ENCODE results near the gene VLDLR. TPM values are rescaled to one million over a fixed set of nuclear protein-coding genes. Genes with fewer than 3 reads are reported as not detected.

The VLDLR gene
- total RNA-seq, 1 donor = 0.31 TPM

- Histone ChIP-seq H3K4me3 (ENCODE audit: low read length) (no peak overlapping the region), H3K4me1 (ENCODE audit: insufficient read depth, low read length) (no peaks in the 10 kb centered on the region), H3K9me3 (ENCODE audit: low read depth, low read length) (no peaks in the 10 kb centered on the region), H3K27me3 (ENCODE audit: insufficient read depth, low read length) (peaks cover 3% of the 10 kb centered on the region)
Measured at GRCh38 chr9:2634153-2634552, 12.6 kb downstream of the VLDLR start.

DNA sequence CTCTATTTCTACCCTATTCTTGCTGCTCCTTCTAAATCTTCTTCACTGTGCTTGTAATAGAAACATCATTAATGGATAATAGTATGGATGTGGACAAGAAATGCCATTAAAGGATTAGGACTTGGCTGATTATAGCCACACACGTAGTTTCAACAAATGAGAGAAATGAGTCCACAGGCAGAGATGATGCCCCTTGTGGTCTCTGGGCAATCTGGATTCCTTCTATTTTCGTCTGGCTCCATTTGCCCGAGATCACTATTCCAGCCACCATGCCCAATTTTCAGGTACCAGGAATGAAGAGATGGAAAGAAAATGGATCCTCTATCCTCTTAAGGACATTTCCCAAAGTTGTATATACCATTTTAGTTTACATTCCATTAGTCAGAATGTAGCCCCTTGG lies 13.2 kb downstream of the VLDLR start:
- no peaks in the 10 kb centered on the region for H3K4me1 ChIP-seq (ENCODE audit: insufficient read depth, low read length)
- H3K9me3 ChIP-seq (ENCODE audit: low read depth, low read length) = no peaks in the 10 kb centered on the region
- H3K27me3 ChIP-seq (ENCODE audit: insufficient read depth, low read length) = peaks cover 3% of the 10 kb centered on the region

DNA sequence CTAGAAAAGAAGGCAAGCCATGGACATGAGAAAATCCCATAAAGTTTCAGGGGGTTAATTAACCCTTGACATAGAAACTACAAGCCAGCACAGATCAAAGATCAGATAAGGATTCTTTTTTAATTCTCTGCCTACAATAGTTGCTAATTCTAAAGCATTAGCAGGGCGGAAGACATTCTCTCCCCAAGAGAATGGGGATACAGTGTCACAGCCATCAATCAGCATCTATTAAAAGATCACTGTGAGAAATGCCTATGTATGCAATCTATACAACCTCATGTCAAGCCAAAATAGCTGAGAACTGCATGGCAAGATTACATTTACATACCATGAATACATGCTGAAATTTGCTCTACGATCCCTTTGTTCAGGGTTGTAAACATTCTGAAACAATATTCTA lies 14.3 kb downstream of the VLDLR start:
- Histone ChIP-seq H3K4me1 (ENCODE audit: insufficient read depth, low read length) (no peaks in the 10 kb centered on the region), H3K27me3 (ENCODE audit: insufficient read depth, low read length) (peaks cover 3% of the 10 kb centered on the region), H3K9me3 (ENCODE audit: low read depth, low read length) (no peaks in the 10 kb centered on the region), H3K4me3 (ENCODE audit: low read length) (no peak overlapping the region)

More for the DNA sequence above, 13.2 kb downstream of the VLDLR start:
- H3K4me3 ChIP-seq (ENCODE audit: low read length) = no peak overlapping the region

DNA sequence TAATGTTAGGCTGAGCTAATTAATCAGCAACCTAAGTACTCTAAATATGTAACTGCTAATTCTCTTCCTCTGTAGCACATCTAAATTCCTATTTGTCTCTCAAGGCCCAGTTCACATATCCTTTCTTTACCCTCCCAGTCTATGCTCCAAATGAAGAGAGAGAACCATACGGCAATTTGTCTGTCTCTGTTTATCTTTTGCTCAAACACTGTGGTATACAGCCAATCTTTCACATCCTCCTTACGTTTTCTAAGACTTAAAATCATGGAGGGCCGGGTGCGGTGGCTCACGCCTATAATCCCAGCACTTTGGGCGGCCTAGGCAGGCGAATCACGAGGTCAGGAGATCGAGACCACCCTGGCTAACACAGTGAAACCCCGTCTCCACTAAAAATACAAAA lies 15.8 kb downstream of the VLDLR start:
- Histone ChIP-seq H3K4me3 (ENCODE audit: low read length) (no peak overlapping the region), H3K9me3 (ENCODE audit: low read depth, low read length) (no peaks in the 10 kb centered on the region), H3K4me1 (ENCODE audit: insufficient read depth, low read length) (no peaks in the 10 kb centered on the region), H3K27me3 (ENCODE audit: insufficient read depth, low read length) (peaks cover 3% of the 10 kb centered on the region)

GRCh38 chr9:2638871-2639673 lies 17.5 kb downstream of the VLDLR start:
- Histone ChIP-seq H3K4me3 (ENCODE audit: low read length) (no peak overlapping the region), H3K9me3 (ENCODE audit: low read depth, low read length) (no peaks in the 10 kb centered on the region), H3K4me1 (ENCODE audit: insufficient read depth, low read length) (no peaks in the 10 kb centered on the region), H3K27me3 (ENCODE audit: insufficient read depth, low read length) (peaks cover 1% of the 10 kb centered on the region)

DNA sequence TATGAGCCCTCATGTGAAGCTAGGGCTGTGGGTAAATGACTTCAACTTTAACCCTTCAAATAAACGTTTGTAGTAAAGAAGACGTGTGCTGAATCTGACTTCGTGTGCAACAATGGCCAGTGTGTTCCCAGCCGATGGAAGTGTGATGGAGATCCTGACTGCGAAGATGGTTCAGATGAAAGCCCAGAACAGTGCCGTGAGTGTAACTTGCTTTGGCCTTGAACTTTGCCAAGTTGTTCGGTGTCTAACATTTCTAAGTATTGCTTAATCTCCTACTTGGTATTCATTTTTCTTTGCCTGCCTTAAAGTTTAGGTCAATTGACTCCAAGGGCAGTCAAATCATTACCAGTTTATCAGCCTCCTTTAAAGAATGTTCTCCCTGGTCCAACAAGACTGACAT lies 18.2 kb downstream of the VLDLR start:
- H3K27me3 ChIP-seq (ENCODE audit: insufficient read depth, low read length) = no peaks in the 10 kb centered on the region
- no peaks in the 10 kb centered on the region for H3K9me3 ChIP-seq (ENCODE audit: low read depth, low read length)
- no peaks in the 10 kb centered on the region for H3K4me1 ChIP-seq (ENCODE audit: insufficient read depth, low read length)
- no peak overlapping the region for H3K4me3 ChIP-seq (ENCODE audit: low read length)

DNA sequence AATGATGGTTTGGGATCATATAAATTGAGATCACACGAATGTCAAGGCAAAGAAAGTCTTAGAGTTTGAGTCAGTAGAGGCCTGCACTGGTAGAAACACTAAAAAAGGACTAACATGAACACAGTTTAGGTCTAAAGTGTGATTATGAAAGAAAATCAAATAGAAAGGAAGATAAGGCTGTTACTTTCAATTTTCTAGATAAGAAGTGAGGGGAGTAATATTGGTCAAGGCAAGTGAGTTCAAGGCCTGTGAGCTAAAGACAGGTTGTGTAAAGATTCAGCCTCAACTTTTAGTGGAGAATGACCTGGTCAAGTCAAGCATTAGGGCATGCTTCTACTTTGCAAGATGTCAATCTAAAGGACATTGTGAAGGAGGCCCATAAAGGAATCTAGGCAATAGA lies 19.0 kb downstream of the VLDLR start:
- Histone ChIP-seq H3K9me3 (ENCODE audit: low read depth, low read length) (no peaks in the 10 kb centered on the region), H3K4me3 (ENCODE audit: low read length) (no peak overlapping the region), H3K27me3 (ENCODE audit: insufficient read depth, low read length) (no peaks in the 10 kb centered on the region), H3K4me1 (ENCODE audit: insufficient read depth, low read length) (no peaks in the 10 kb centered on the region)

DNA sequence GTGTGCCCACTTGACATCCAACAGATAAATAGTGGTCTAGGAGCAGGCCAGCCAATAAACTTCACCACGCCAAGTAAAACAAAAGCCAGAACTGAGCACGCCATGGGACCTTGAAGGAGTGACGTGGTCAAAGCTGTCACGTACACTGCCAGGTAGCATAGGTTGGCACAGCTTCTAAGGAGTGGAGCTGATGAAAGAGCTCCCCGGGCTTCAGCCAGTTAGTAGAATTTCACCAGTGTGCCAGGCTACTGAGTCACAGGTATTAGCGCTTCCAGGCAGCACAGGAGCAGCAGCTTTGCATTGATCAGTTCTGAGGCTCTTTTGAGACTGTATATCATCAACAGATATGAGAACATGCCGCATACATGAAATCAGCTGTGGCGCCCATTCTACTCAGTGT lies 19.4 kb downstream of the VLDLR start:
- Histone ChIP-seq H3K4me3 (ENCODE audit: low read length) (no peak overlapping the region), H3K9me3 (ENCODE audit: low read depth, low read length) (no peaks in the 10 kb centered on the region), H3K27me3 (ENCODE audit: insufficient read depth, low read length) (no peaks in the 10 kb centered on the region), H3K4me1 (ENCODE audit: insufficient read depth, low read length) (no peaks in the 10 kb centered on the region)

GRCh38 chr9:2642068-2642467 lies 20.5 kb downstream of the VLDLR start:
- no peaks in the 10 kb centered on the region for H3K9me3 ChIP-seq (ENCODE audit: low read depth, low read length)
- no peaks in the 10 kb centered on the region for H3K4me1 ChIP-seq (ENCODE audit: insufficient read depth, low read length)
- H3K27me3 ChIP-seq (ENCODE audit: insufficient read depth, low read length) = no peaks in the 10 kb centered on the region
- no peak overlapping the region for H3K4me3 ChIP-seq (ENCODE audit: low read length)

GRCh38 chr9:2645569-2645968 lies 24.0 kb downstream of the VLDLR start:
- H3K27me3 ChIP-seq (ENCODE audit: insufficient read depth, low read length) = no peaks in the 10 kb centered on the region
- H3K4me1 ChIP-seq (ENCODE audit: insufficient read depth, low read length) = no peaks in the 10 kb centered on the region
- H3K4me3 ChIP-seq (ENCODE audit: low read length) = no peak overlapping the region
- no peaks in the 10 kb centered on the region for H3K9me3 ChIP-seq (ENCODE audit: low read depth, low read length)

DNA sequence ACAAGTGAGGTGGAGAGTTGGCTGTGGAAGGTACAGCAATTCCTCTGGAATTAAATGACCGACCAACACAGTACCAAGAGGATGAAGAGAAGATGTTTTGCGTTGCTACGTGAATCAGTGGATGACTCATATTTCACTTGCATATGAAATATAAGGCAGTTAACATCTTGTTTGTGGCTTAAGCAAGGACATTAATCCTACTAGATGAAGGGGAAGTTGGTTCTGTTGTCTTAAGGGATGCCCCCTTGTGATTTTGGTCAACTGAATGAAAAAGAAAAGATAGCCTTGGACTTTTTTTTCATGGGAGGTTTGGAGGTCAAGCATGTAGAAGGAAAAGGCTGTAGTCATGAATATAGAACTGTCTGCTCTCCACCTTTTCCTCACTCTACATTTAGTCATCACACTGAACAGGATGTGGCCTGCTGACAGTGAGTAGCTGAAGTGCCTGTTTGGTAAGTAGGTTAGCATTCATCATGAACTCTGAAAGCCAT lies 33.9 kb downstream of the VLDLR start:
- H3K4me1 ChIP-seq (ENCODE audit: insufficient read depth, low read length) = peaks cover 3% of the 10 kb centered on the region
- H3K9me3 ChIP-seq (ENCODE audit: low read depth, low read length) = no peaks in the 10 kb centered on the region
- H3K4me3 ChIP-seq (ENCODE audit: low read length) = no peak overlapping the region
- no peaks in the 10 kb centered on the region for H3K27me3 ChIP-seq (ENCODE audit: insufficient read depth, low read length)

GRCh38 chr9:2657427-2657826 lies 35.8 kb downstream of the VLDLR start:
- Histone ChIP-seq H3K4me3 (ENCODE audit: low read length) (no peak overlapping the region), H3K27me3 (ENCODE audit: insufficient read depth, low read length) (no peaks in the 10 kb centered on the region), H3K4me1 (ENCODE audit: insufficient read depth, low read length) (peaks cover 3% of the 10 kb centered on the region), H3K9me3 (ENCODE audit: low read depth, low read length) (no peaks in the 10 kb centered on the region)

GRCh38 chr9:2662496-2662895 lies 40.9 kb downstream of the VLDLR start:
- H3K9me3 ChIP-seq (ENCODE audit: low read depth, low read length) = no peaks in the 10 kb centered on the region
- H3K4me1 ChIP-seq (ENCODE audit: insufficient read depth, low read length) = peaks cover 1% of the 10 kb centered on the region
- H3K27me3 ChIP-seq (ENCODE audit: insufficient read depth, low read length) = no peaks in the 10 kb centered on the region
- H3K4me3 ChIP-seq (ENCODE audit: low read length) = no peak overlapping the region

DNA sequence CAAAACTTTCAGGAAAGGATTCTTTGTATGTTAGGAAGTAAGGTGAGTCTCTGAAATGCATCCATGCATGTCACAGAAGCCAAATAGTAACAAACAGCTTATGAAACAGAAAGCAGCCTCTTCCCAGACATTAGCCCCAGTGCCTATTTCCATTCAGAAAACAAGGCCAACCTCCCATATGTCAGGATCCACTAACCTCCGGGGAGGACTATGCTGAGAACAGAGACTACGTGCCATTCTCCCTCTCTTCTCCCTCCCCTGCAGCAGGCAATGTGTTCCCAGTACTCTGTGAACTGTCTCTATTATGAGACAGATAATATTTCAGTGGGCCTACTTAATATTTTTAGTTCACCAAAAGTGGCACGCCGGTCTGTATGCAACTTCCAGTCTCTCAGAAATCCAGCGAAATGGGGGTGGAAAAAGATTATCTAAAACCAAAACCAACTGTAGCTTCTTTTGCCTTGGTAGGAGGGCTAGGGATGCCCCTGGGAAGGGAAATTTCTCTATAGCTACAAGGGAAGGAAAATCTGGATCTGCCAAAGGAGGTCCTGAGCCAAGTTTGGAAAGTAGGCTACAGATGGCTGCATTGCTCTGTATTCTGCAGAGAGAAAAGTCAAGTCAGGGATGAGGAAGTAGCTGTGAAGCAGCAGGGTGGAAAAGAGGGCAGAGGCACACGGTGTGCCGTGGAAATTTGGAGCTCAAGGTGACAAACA lies 42.0 kb downstream of the VLDLR start:
- Histone ChIP-seq H3K27me3 (ENCODE audit: insufficient read depth, low read length) (no peaks in the 10 kb centered on the region), H3K4me3 (ENCODE audit: low read length) (no peak overlapping the region), H3K4me1 (ENCODE audit: insufficient read depth, low read length) (no peaks in the 10 kb centered on the region), H3K9me3 (ENCODE audit: low read depth, low read length) (no peaks in the 10 kb centered on the region)

- no peak overlapping the region for H3K4me3 ChIP-seq (ENCODE audit: low read length)
- H3K9me3 ChIP-seq (ENCODE audit: low read depth, low read length) = no peaks in the 10 kb centered on the region
- no peaks in the 10 kb centered on the region for H3K4me1 ChIP-seq (ENCODE audit: insufficient read depth, low read length)
- H3K27me3 ChIP-seq (ENCODE audit: insufficient read depth, low read length) = no peaks in the 10 kb centered on the region
Measured at GRCh38 chr9:2664174-2665065, 42.8 kb downstream of the VLDLR start.

All from mononuclear cell (primary cell).